Mammary epithelial cell (primary cell): ENCODE measurements around the gene PNPLA6.

Source experiments
- EZH2 ChIP-seq: IDR thresholded peaks from 2 replicates; pipeline ENCODE4 v1.6.1; 2012; ENCODE audit warnings: low read length, inconsistent platforms, borderline replicate concordance
- TF ChIP-seq, protein P1 (sequence below), 2 donors: IDR thresholded peaks in 1 of 2; conservative IDR thresholded peaks in 1 of 2; 2 replicates each; pipeline ENCODE4 v1.5.1; 2011 to 2012; ENCODE audit warnings: inconsistent platforms in 2 of 2, low read length in 2 of 2, mild to moderate bottlenecking in 2 of 2, control low read depth in 1 of 2, low read depth in 1 of 2; ENCODE audit not compliant: insufficient read depth in 1 of 2; ENCODE audit errors: extremely low read depth in 1 of 2

GRCh38 chr19:7524992-7525739 is 10.4 kb upstream of the PNPLA6 start:
- TF ChIP-seq, protein P1, sequence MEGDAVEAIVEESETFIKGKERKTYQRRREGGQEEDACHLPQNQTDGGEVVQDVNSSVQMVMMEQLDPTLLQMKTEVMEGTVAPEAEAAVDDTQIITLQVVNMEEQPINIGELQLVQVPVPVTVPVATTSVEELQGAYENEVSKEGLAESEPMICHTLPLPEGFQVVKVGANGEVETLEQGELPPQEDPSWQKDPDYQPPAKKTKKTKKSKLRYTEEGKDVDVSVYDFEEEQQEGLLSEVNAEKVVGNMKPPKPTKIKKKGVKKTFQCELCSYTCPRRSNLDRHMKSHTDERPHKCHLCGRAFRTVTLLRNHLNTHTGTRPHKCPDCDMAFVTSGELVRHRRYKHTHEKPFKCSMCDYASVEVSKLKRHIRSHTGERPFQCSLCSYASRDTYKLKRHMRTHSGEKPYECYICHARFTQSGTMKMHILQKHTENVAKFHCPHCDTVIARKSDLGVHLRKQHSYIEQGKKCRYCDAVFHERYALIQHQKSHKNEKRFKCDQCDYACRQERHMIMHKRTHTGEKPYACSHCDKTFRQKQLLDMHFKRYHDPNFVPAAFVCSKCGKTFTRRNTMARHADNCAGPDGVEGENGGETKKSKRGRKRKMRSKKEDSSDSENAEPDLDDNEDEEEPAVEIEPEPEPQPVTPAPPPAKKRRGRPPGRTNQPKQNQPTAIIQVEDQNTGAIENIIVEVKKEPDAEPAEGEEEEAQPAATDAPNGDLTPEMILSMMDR (conservative IDR thresholded peaks at IDR 0.05 in 1 of 2, IDR thresholded peaks at IDR 0.05 in 1 of 2; ENCODE audit: extremely low read depth in 1 of 2, insufficient read depth in 1 of 2, low read depth in 1 of 2, low read length in 2 of 2): no peak
- TF ChIP-seq EZH2: no peak
